ENCODE results near the gene ZNF41.

DNA sequence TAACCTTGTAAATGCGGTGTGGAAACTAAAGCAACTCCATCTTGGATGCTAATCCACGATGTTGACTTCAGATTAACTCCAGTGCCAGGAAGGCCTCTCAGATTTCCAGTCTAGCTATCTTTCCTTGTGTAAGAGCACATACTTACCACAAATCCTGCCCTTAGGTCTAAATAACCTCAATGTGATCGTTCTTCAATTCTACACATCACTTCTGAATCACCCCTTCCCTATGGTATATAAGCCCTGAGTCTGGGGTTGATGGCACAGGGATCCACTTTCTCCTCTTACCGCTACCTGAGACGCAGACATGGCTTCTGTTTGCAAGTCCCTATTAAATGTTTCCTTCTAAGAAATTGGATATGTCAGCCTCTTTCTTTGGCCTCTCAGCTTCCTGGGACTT lies 17.5 kb upstream of the ZNF41 start:
- TF ChIP-seq, protein P1, sequence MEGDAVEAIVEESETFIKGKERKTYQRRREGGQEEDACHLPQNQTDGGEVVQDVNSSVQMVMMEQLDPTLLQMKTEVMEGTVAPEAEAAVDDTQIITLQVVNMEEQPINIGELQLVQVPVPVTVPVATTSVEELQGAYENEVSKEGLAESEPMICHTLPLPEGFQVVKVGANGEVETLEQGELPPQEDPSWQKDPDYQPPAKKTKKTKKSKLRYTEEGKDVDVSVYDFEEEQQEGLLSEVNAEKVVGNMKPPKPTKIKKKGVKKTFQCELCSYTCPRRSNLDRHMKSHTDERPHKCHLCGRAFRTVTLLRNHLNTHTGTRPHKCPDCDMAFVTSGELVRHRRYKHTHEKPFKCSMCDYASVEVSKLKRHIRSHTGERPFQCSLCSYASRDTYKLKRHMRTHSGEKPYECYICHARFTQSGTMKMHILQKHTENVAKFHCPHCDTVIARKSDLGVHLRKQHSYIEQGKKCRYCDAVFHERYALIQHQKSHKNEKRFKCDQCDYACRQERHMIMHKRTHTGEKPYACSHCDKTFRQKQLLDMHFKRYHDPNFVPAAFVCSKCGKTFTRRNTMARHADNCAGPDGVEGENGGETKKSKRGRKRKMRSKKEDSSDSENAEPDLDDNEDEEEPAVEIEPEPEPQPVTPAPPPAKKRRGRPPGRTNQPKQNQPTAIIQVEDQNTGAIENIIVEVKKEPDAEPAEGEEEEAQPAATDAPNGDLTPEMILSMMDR (IDR thresholded peaks at IDR 0.05) = no peak
- TF ChIP-seq POLR2A (IDR thresholded peaks at IDR 0.05) = no peak
